HFF-Myc (cell line): Measurements from ENCODE around the gene NFS1.

Experiments used
- DNase-seq: peaks from one replicate; pipeline ENCODE4 v3.0.0-alpha.2; 2011; ENCODE audit warnings: low read depth; ENCODE audit errors: extremely low read depth
- H3K4me3 ChIP-seq: replicated peaks from 2 replicates; pipeline ENCODE4 v1.5.1; 2011; ENCODE audit warnings: low read depth, mild to moderate bottlenecking, control low read depth, low read length
- CTCF ChIP-seq: IDR thresholded peaks from 2 replicates; pipeline ENCODE4 v1.5.1; 2012; ENCODE audit warnings: mild to moderate bottlenecking, low read depth, low read length, control low read depth; ENCODE audit errors: missing control alignments

NFS1 gene

GRCh38 chr20:35654415-35654814, 44.7 kb downstream of the NFS1 start:
- no peak for TF ChIP-seq CTCF
- H3K4me3 ChIP-seq: no peak overlapping the region
- DNase-seq: no peak

GRCh38 chr20:35653893-35654292, 45.3 kb downstream of the NFS1 start:
- no peak overlapping the region for H3K4me3 ChIP-seq
- no peak for TF ChIP-seq CTCF
- DNase-seq: no peak

GRCh38 chr20:35653430-35653734, 45.8 kb downstream of the NFS1 start:
- H3K4me3 ChIP-seq: no peak overlapping the region
- no peak for DNase-seq
- TF ChIP-seq CTCF: no peak

- no peak for TF ChIP-seq CTCF
- DNase-seq: no peak
- no peak overlapping the region for H3K4me3 ChIP-seq
Measured at GRCh38 chr20:35652641-35653429, 46.3 kb downstream of the NFS1 start.

- TF ChIP-seq CTCF: no peak
- DNase-seq: no peak
- no peak overlapping the region for H3K4me3 ChIP-seq
Measured at GRCh38 chr20:35651958-35652357, 47.2 kb downstream of the NFS1 start.

- TF ChIP-seq CTCF: no peak
- no peak overlapping the region for H3K4me3 ChIP-seq
- no peak for DNase-seq
Measured at GRCh38 chr20:35650632-35651031, 48.5 kb downstream of the NFS1 start.

GRCh38 chr20:35648836-35649235, 50.3 kb downstream of the NFS1 start:
- H3K4me3 ChIP-seq: no peak overlapping the region
- no peak for DNase-seq
- no peak for TF ChIP-seq CTCF
